Glomerular visceral epithelial cell (primary cell): ENCODE results near the gene FBXO31.
"Not testable (repeated sequence)": the region's sequence is repeated elsewhere in the genome, so short reads cannot be mapped to it uniquely, and the experiment has no call there.

Experiments used
- DNase-seq: peaks from one replicate; pipeline ENCODE4 v3.0.0-alpha.2; 2016; ENCODE audit errors: extremely low spot score

Gene FBXO31

DNA sequence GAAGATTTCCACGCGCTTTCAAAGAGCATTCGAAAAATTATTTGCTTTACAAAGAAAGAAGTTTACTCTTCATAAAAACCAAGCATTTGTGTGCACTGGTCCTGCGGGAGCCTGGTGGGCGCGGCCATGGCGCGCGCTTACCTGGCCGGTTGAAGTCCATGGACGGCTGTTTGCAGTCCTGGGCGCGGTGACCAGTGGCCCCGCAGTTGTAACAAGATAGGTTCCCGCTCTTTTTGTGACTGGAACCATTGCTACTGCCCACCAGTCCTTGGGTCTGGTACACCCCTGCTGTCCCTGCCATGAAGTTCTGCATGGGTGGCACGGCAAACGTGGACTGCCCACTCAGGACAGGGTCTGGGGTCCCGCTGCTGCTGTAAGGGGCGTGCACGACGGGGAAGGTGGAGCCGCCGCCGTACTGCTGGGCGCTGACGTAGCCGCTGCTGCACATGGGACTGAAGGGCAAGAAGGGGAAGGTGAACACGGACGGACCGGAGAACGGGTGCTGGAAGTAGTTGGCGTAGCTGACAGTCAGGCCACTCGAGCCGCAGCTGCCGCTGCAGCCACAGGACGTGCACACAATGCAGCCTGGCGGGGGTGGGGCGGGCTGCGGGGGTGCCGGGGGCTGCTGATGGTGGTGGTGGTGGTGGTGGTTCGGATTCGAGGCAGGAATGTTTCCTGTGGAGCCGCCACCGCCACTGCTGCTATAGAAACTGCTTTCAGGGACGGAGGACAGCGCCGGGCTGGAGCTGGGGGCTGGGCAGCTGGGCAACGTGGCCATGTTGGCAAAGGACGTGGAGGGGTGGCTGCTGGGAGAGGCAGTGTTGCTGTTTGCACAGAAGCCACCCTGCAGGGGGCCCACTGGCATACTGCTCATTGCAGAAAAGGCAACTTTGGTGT, 28.0 kb upstream of the FBXO31 start:
- DNase-seq = no peak

DNA sequence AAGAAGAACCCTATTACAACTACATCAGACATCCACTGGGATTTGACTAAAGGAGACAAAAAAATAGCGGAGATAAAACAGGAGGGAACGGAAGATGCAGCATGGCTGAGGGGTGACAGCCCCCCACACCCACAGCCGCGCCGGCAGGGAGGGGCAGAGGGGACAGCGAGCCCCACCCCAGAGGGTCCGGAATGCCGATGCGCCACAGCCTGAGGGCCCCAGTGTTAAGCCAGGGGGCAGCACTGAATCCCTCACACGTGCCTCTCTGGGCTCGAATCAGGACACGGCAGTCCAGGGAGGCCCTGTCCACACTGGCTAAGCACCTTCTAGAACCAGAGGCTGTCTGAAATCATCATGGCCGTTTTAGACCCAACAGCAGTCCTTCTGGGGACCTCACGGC, 27.4 kb upstream of the FBXO31 start:
- DNase-seq = no peak

DNA sequence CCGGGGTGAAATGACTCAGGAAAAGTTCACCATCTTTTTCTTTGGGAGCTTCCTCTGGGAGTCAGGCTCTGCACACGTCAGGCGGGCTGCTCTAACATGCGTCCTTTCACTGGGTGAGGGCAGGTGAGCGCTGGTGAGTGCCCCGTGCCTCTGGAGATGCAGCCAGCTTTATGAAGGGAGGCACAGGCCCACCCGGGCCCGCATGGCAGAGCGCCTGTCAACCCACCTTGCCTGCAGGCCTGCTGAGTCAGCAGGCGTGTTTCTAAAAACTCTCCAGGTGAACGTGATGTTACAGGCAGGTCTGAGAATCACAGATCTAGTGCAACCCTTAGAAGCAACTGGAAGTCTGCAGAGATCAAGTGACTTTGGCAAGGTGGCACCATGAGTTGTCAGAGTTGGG, 27.0 kb upstream of the FBXO31 start:
- DNase-seq = no peak

DNA sequence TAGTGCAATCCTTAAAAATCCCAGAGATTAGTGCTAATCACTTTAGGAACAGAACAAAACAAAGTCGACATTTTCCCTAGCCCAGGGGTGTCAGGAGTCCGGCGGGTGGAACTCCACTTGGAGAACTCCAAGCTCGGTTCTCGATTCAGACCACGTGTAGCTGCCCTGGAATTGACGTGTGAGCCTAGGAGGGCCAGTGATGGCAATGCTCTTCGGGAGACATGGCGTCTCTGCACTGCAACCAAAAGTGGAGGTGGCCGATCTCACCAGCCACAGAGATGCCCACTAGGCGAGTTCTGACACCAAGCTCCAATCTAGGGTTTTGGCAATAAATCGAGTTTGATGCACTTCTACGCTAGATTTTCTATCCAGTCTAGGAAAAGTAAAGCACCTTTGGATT, 26.2 kb upstream of the FBXO31 start:
- DNase-seq = no peak

DNA sequence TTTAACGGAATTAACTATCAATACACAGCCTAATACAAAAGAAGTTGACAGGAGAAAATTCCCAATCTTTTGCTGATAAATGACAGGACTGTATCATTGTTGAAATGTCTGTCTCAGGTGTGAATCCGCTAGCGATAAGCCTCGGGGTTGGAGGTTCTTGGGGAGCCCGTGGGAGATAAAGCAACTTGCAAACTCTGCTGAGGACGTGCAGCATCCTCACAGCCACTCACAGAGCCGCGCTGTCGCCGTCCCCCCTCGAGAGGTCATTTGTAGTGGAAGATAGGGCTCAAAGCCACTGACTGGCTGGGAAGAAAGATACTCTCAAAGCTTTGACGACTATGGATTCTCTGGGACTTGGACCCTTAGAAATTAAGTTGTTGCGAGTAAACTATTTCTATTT, 25.6 kb upstream of the FBXO31 start:
- DNase-seq = no peak

DNA sequence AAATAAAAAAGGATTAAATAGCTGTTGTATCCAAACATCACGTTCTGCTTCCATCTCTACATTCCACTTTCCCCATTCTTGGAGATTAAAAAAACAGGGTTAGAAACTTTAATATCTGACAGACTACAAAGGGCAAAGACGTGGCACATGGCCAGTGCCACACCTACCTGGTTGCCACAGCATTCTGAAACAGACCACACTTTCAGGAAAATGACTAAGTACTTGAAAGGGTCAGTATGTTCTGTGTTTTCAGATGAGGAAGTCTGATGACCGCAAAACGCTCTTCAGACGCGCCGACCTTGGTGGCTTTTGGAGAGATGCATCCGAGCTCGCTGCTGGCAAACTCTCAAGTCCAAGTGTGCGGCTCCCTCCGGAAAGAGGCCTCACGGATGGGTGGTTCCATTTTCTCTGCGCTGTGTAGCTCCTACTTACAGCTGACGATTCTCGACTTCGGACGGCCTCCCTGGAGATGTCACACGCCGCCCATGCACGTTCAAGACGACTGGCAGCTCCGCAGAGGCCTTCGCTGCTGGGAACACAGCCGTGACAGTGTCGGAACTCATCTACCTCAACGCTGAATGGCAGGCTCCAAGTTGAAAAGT, 24.0 kb upstream of the FBXO31 start:
- peak; percentile 97 for DNase-seq

DNA sequence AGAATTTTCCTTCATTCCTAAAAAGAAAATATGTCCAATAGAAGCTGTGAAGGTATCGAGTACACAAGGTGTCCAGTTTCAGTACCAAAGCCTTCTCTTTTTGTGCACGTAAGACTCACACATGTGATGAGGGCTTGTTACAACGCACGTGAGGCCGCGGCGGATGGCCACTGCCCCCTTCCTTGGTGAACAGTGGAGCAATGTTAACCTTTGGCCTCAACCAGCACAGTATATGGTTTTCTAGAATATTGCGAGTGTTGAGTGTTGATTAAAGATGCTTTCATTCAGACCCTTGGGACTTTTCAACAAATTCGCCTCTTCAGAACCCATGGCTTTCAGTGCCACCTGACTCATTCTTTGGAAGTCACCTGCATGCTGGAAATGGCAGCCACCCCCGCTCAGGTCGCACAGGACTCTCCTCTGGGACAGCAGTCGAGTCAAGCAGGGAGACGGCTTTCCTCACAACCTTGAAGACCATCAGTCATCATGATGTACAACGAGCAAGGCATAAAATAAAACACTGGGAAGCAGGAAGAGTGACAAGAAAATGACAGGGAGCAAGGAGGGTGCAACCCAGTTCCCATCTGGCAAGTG, 23.0 kb upstream of the FBXO31 start:
- DNase-seq = no peak

DNA sequence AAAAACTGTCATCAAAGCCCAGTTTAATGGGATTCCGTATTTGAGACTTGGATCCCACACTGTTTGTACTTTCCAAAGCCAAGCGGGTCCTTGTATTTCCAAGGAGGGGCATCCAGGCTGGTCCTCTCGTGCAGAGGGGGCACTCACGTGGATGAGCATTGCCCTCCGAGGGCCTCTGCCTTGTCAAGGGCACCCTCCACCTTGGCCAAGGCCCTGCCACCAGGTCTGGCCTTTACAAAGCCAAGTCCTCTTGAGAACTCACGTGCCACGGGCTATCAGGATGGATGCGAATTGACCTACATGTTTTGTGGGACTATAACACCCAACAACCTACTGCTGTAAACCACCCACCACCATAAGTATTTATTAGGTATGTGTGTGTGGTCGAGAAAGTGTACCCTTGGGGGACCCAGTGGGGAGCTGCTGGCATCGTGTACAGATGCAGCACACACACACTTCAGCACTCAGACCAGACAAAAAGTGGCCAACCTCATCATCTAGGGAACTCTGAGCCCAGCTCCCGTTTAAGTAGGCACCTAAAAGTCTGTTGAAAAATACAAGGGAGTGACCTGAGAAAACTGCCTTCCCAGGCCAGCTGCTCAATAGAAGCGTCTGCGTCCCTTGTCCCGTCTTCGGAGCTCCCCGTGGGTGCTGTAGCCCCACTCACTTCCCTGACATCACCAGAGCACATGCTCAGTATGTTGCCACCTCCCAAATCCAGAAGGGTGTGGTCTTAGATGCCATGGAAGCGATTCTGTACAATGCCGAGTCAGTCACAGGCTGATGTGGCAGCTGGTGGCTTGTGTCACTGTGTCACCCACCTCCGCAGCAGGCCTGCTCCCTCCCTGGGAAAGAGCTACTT, 21.4 kb upstream of the FBXO31 start:
- DNase-seq = no peak

DNA sequence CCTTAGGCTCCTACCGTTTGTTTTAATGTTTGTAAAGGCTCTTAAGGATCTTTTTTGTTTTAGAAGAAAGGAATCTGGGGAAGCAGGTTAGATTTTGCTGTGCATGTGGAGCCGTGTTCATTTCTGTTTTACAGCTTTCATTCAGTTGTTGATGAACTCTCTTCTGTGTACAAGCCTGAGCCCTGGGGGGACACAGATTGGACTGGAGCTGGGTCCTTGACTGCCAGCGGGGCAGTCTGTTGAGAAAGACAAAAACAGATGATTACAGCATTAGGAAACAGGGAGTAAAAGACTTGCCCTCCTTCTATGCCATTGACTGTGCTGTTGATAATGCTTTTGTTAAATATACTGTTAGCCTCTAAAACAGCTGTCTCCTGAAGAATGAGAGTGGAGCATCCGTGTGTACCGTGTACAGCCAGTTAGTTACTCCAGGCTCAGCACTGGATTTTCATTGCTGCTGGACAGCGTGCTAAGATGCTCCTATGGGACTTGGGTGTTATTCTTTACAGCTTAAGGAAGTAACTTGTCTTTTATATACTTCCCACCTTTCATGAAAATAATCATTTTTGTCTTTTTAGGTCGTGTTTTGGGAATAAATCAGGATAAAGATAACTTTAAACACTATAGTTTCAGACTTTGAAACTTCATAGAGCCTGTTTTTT, 11.7 kb upstream of the FBXO31 start:
- DNase-seq = no peak

DNA sequence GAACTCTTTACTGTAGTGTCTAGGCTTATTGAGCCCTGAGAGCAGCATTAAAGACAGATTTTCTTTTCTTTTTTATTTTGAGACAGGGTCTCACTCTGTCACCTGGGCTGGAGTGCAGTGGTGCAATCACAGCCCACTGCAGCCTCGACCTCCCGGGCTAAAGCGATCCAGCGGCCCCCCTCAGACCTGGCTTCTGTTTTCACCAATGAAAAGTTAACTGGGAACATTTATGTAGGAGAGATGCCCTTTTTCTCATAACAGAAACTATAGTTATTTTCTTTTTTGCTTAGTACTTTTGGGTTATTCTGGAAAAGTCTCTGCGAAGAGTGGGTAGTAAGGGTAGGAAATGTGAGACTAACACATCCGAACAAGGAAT, 10.1 kb upstream of the FBXO31 start:
- no peak for DNase-seq

DNA sequence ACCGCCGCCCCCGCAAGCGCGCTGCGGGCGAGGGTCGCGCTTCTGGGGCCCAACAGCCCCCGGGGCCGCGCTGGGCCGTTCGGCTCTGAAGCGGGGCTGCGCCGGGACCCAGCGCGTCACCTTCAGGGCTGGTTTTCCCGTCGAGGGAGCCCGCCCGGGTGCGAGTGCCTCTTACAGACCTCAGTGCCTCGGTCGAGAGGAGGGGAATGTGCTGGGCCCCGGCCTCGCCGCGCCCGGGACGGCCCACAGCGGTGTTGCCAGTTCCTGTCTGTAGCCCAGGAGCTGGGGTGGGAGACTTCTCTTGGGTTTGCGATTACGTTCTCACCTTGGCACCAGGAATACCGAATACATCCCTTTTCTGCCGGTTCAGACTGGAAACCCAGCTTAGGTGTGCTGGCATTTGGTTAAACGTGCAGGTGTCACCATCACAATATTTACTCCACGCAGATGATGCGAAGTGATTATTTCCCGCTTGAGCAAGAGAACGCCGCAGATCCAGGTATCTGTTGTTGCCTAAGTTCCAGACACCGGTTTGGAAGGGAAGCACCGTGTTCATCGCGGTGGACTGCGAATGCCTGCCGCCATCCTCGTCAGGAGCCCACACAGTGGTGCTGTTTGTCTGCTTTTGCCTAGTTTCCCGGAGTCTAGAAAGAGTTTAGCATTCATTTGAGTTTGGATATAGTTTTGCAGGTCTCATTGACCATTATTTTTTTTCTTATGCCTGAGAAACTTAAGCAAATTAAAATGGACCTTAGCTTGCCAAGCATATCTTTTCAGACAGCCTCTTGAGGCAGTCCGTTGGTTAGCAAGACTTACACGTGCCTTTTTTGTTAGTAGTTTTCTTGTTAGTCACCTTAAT, 9.5 kb upstream of the FBXO31 start:
- DNase-seq = peak; percentile 36

DNA sequence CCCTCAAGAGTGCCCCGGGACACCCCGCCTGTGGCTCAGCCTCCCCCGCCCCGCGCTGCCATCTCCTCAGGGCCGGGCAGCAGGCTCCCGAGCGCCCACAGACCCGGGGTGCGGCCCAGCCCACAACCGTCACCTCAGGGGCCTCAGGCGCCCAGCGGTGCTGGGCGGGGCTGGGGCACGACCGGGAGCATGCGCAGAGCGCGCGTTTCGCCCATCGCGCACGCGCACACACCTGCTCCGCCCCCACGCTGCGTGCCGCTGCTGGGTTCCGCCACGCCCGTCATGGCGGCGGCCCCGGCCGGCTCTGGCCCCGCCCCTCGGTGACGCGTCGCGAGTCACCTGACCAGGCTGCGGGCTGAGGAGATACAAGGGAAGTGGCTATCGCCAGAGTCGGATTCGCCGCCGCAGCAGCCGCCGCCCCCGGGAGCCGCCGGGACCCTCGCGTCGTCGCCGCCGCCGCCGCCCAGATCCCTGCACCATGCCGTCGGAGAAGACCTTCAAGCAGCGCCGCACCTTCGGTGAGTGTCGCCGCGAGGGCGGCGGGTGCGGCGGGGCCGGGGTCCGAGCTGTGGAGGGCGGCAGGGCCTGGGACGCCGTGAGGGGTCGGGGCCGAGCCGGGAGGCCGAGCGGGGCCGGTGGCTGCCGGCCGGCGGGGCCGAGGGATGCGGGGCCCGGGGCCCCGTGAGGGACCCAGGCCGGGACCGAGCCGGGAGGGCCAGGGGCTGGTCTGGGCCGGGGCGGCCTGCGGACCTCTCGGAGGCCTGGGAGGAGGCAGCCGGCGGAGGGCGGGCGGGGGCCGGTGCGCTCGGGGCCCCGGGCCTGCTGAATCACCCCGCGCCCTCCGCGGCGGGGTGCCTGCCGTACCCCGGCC, 8.6 kb upstream of the FBXO31 start, which contains the start of gene MAP1LC3B:
Gene MAP1LC3B (plus strand): TSS at position 387 of the 871 bp plus-strand sequence. CDS start 92 bp downstream, at position 479.
- DNase-seq = peak; percentile 96

DNA sequence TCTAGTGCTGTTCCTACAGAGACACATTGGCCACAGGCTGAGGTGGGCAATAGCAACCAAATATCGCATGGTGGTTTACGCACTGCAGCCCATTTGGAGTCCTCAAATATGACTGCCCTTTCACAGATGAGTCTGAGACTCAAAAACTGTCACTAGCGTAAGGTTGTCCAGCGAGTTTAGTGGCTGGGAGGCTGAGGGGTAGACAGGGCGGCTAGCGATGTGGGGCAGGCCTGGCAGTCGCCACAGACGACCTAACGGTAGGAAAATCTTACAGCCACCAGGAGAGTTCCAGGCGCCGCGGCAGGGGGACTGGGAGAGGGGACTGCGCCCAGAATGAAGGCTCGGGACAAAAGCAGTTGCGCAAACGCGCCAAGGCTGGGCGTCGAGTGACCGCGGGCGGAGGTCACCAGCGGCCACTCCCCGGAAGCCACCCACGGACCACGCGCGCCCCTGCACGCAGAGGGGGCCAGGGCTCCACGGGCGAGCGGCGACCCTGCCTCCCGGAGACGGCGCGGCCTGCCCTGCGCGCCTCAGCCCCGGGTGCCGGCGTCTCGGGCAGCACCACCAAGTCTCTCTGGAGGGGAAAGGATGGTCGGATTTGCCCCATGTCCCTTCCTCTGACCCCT, 7.9 kb upstream of the FBXO31 start:
- no peak for DNase-seq

DNA sequence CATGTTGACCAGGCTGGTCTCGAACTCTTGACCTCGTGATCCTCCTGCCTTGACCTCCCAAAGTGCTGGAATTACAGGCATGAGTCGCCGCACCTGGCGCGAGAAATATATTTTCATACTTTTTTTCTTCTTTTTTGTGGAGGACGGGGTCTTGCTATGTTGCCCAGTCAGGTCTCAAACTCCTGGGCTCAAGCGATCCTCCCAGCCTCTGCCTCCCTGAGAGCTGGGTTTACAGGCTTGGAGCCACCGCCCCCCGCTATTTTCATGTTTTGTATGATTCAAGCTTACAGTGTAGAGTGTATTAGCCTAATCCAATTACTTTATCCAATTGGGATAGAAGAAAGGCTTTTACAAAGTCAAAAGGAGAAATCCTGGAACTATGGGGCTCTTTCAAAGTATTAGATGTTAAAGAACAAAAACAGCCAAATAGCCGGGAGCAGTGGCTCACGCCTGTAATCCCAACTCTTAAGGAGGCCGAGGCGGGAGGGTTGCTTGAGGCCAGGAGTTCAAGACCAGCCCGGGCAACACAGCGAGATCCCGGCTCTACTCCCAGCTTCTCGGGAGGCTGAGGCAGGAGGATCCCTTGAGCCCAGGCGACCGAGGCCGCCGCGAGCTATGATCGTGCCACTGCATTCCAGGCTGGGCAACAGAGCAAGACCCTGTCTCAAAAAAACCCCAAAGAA, 7.2 kb upstream of the FBXO31 start:
- DNase-seq = no peak

DNA sequence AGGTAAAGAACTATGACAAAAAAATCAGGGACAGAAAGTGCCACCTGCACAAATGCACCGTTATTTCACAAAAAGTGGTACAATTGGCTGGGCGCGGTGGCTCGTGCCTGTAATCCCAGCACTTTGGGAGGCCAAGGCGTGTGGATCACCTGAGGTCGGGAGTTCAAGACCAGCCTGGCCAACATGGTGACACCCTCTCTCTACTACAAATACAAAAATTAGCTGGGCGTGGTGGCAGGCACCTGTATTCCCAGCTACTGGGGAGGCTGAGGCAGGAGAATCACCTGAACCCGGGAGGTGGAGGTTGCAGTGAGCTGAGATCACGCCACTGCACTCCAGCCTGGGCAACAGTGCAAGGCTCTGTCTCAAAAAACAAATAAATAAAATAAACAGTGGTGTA, 6.3 kb upstream of the FBXO31 start:
- not testable (repeated sequence) for DNase-seq

DNA sequence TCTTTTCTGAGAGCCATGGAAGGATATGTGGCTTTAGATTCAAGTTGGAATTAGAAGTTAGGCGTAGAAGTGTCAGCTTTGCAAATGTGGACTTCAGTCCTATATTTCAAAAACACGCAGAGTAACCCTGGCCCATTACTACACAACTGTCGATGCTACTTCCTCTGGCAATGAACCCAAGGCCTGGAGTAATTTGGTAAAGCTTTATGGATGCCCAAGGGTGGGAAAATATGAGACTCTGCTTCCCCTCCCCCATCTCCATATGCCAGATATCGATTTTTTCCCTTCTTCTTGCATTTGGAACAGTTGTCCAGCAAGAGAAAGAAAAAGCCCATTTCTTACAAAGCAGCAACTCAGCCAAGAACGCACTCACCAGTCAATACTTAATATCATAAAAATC, 5.7 kb upstream of the FBXO31 start:
- no peak for DNase-seq

DNA sequence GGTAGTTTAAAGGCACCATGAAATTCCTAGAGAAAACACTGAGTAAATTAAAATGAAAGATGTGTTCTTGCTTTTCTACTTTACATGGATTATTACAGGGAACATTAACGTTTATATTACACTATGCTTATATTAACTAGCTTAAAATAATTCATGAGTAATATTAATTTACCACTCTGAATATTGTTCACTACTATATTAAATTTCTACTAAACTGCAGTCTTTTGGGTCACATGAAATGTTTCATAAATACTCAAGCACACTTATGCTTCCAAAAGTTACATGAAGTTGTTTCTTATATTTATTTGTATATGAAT, 5.2 kb upstream of the FBXO31 start:
- DNase-seq = no peak

DNA sequence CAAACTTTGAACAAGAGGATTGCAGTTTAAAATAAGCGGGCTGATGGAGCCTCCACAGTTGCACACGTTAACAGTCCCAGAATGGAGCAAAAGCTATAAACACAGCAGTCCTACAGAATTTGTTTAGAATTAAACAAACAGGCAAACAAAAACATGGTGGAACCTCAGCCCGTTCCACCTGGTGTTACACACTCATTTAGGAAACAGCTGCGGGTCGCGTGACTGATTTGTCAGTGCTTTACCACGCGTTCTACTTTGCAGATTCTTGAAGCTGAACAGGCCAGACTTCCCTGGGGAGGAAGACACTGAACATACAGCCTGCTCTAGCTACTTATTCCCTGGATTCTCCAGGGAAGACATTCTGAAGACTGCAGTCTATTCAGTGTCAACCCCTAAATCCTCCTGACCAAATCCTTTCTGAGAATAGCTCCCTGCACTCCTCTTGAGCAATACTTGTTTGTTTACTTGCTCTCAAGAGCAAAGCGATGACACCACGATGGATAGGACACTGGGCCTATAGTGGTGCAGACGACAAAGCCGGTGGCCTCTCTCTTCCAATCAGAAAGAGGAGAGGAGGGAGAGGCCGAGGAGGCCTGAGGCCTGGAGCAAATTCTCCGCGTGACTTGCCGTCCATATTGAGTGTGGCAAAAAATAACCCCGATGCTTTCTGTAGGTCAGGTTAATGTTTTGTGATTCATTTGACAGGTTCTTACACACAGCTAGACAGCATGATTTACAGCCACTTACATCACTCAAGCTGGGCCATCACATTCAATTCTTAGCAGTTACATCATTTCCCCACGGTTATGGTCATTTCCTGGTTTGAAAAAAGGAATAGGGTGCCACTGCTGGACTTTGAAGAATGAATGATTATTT, 4.6 kb upstream of the FBXO31 start:
- peak; percentile 97 for DNase-seq
